Measurements from ENCODE around the gene C4orf54. TPM values are rescaled to one million over a fixed set of nuclear protein-coding genes. Genes with fewer than 3 reads are reported as not detected.

C4orf54 gene
- total RNA-seq = not detected

DNA sequence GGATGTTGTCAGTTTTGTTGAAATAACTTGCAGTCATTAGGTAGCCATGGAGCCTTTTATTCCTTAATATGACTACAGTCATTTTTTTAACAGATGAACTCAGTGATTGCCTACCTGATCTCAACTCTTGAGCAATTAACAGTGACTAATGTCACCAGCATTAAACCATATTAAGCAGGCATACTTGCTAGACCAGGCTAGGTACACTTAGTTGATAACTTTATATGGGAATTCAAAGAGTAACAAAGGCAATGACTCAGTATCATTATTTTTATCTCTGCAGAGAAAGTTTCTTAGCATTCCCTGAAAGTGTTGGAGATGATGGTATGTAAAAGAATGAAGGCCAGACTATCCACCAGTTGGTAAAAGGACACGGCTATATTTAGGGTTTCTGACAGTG, at the start of gene C4orf54:
C4orf54 (minus strand) TSS at position 31 of the 400 bp plus-strand sequence. CDS start 3,180 bp downstream, outside the sequence.
- Histone ChIP-seq H3K9me3 (no peaks in the 10 kb centered on the region), H3K4me1 (no peaks in the 10 kb centered on the region), H3K27me3 (no peaks in the 10 kb centered on the region), H3K27ac (no peak within 1 kb of the TSS), H3K36me3 (no peaks in the 10 kb centered on the region), H3K4me3 (no peak within 1 kb of the TSS)
- TF ChIP-seq POLR2A (IDR thresholded peaks at IDR 0.05) = no peak
- TF ChIP-seq, protein P1, sequence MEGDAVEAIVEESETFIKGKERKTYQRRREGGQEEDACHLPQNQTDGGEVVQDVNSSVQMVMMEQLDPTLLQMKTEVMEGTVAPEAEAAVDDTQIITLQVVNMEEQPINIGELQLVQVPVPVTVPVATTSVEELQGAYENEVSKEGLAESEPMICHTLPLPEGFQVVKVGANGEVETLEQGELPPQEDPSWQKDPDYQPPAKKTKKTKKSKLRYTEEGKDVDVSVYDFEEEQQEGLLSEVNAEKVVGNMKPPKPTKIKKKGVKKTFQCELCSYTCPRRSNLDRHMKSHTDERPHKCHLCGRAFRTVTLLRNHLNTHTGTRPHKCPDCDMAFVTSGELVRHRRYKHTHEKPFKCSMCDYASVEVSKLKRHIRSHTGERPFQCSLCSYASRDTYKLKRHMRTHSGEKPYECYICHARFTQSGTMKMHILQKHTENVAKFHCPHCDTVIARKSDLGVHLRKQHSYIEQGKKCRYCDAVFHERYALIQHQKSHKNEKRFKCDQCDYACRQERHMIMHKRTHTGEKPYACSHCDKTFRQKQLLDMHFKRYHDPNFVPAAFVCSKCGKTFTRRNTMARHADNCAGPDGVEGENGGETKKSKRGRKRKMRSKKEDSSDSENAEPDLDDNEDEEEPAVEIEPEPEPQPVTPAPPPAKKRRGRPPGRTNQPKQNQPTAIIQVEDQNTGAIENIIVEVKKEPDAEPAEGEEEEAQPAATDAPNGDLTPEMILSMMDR (IDR thresholded peaks at IDR 0.05) = no peak
- DNase-seq (ENCODE audit: low spot score in 2 of 2) = no peak
- intact Hi-C loops (cut with DNase I; ENCODE audit: low total_unique reads) = no loop called here

DNA sequence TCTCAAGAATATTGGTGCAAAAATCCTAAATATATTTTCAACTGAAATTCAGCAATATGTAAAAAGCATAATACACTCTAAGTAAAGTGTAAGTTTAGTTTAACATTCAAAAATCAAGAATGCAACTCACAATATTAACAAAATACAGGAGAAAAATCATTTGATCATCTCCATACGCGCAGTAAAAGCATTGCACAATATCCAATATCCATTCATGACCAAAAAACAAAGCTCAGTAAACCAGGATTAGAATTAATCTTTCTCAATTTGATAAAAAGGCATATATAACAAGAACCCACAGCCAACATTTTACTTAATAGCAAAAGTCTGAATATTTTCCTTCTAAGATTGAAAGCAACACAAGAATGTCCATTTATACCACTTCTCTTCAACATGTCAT, 48.3 kb upstream of the C4orf54 start:
- no peak for DNase-seq (ENCODE audit: low spot score in 2 of 2)
- intact Hi-C loops (cut with DNase I; ENCODE audit: low total_unique reads) = no loop called here
- TF ChIP-seq POLR2AphosphoS5 (IDR thresholded peaks at IDR 0.05) = no peak
- TF ChIP-seq, protein P1 (IDR thresholded peaks at IDR 0.05) = no peak
- TF ChIP-seq POLR2A (IDR thresholded peaks at IDR 0.05) = no peak
- H3K9me3 ChIP-seq = no peaks in the 10 kb centered on the region
- no peaks in the 10 kb centered on the region for H3K4me1 ChIP-seq
- H3K4me3 ChIP-seq = no peak overlapping the region
- no peak overlapping the region for H3K27ac ChIP-seq
- no peaks in the 10 kb centered on the region for H3K36me3 ChIP-seq
- no peaks in the 10 kb centered on the region for H3K27me3 ChIP-seq

DNA sequence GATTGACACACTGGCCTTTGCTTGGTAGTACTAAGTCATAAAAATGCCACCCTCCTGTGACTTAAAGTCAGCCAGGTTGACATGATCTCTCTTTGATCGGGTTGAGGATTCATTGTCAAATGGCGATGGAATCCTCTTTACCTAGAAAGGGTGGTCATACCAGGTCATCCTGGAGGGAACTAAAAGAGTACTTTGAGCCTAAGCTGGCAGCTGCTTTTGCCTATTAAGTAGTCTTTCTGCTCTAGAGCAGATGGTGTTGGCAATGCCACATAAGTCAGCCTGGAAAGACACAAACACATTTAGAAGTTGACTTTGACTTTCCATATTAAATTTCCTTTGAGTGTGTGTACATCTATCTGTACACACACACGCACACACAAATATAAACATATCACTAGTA, 39.2 kb upstream of the C4orf54 start:
- no peak for DNase-seq (ENCODE audit: low spot score in 2 of 2)
- intact Hi-C loops (cut with DNase I; ENCODE audit: low total_unique reads) = no loop called here
- no peaks in the 10 kb centered on the region for H3K27me3 ChIP-seq
- H3K4me1 ChIP-seq = no peaks in the 10 kb centered on the region
- no peak overlapping the region for H3K4me3 ChIP-seq
- H3K27ac ChIP-seq = no peak overlapping the region
- no peak for TF ChIP-seq POLR2AphosphoS5 (IDR thresholded peaks at IDR 0.05)
- H3K36me3 ChIP-seq = no peaks in the 10 kb centered on the region
- peaks cover under 1 to 2% of the 10 kb centered on the region in 2 donors for H3K9me3 ChIP-seq

DNA sequence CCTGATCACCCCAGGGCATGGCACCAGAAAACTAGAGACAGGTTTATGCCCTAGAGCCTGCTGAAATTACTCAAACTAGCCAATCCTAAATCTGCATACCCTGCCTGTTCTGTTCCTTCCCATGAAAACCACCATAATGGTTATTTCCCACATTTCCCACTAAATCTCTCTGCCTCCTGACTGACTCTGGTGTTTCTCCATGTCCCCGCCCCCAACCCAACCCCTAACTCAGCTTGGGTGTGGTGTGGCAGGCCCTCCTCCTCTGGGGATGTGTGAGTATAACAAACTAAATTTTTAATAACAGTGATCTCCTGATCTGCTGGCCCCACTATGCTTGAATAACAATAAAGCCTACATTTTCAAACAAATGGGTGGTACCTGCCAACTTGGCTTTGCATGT, 35.5 kb upstream of the C4orf54 start:
- intact Hi-C loops (cut with DNase I; ENCODE audit: low total_unique reads) = no loop called here
- Histone ChIP-seq H3K36me3 (no peaks in the 10 kb centered on the region), H3K27me3 (no peaks in the 10 kb centered on the region), H3K27ac (no peak overlapping the region), H3K9me3 (peaks cover 8 to 19% of the 10 kb centered on the region in 2 donors), H3K4me3 (no peak overlapping the region), H3K4me1 (no peaks in the 10 kb centered on the region)
- no peak for TF ChIP-seq POLR2AphosphoS5 (IDR thresholded peaks at IDR 0.05)
- TF ChIP-seq POLR2A (IDR thresholded peaks at IDR 0.05) = no peak
- TF ChIP-seq, protein P1 (IDR thresholded peaks at IDR 0.05) = no peak
- no peak for DNase-seq (ENCODE audit: low spot score in 2 of 2)

DNA sequence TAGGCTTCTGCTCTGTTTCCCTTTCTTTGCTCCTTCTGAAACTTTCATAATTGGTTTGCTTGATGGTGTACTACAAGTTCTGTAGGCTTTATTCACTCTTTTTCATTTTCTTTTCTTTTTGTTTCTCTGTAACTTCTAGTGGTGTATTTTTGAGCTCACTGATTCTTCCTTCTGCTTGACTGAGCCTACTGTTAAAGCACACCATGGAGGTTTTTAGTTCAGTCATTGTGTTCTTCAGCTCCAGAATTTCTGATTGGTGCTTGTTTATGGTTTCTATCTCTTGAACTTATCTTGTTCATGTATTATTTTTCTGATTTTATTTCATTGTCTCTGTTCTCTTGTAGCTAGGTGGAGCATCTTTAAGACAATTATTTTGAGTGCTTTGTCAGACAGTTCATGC, 33.4 kb upstream of the C4orf54 start:
- Histone ChIP-seq H3K27ac (no peak overlapping the region), H3K27me3 (no peaks in the 10 kb centered on the region), H3K4me3 (no peak overlapping the region), H3K36me3 (no peaks in the 10 kb centered on the region), H3K9me3 (peaks cover 8 to 19% of the 10 kb centered on the region in 2 donors), H3K4me1 (no peaks in the 10 kb centered on the region)
- TF ChIP-seq POLR2A (IDR thresholded peaks at IDR 0.05) (no peak), POLR2AphosphoS5 (IDR thresholded peaks at IDR 0.05) (no peak)
- TF ChIP-seq, protein P1 (IDR thresholded peaks at IDR 0.05) = no peak
- DNase-seq (ENCODE audit: low spot score in 2 of 2) = no peak
- intact Hi-C loops (cut with DNase I; ENCODE audit: low total_unique reads) = no loop called here

DNA sequence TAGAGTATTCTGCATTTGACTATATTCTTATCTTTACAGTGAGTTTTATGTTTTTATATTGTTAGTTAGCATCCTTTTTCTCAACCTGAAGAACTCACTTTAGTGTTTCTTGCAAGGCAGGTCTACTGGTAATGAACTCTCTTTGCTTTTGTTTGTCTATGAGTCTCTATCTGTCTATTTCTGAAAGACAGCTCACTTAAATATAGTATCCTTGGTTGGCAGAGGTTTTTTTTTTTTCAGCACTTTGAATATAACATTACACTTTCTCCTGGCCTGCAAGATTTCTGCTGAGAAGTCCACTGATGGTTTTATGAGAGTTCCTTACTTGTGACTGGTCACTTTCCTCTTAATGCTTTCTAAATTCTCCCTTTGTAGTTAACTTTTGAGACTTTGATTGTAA, 32.8 kb upstream of the C4orf54 start:
- Histone ChIP-seq H3K9me3 (peaks cover 8 to 19% of the 10 kb centered on the region in 2 donors), H3K36me3 (no peaks in the 10 kb centered on the region), H3K4me1 (no peaks in the 10 kb centered on the region), H3K27ac (no peak overlapping the region), H3K4me3 (no peak overlapping the region), H3K27me3 (no peaks in the 10 kb centered on the region)
- TF ChIP-seq, protein P1 (IDR thresholded peaks at IDR 0.05) = no peak
- no peak for TF ChIP-seq POLR2A (IDR thresholded peaks at IDR 0.05)
- TF ChIP-seq POLR2AphosphoS5 (IDR thresholded peaks at IDR 0.05) = no peak
- no peak for DNase-seq (ENCODE audit: low spot score in 2 of 2)
- intact Hi-C loops (cut with DNase I; ENCODE audit: low total_unique reads) = no loop called here
